ENCODE data around the gene GPS1.

GPS1 gene

DNA sequence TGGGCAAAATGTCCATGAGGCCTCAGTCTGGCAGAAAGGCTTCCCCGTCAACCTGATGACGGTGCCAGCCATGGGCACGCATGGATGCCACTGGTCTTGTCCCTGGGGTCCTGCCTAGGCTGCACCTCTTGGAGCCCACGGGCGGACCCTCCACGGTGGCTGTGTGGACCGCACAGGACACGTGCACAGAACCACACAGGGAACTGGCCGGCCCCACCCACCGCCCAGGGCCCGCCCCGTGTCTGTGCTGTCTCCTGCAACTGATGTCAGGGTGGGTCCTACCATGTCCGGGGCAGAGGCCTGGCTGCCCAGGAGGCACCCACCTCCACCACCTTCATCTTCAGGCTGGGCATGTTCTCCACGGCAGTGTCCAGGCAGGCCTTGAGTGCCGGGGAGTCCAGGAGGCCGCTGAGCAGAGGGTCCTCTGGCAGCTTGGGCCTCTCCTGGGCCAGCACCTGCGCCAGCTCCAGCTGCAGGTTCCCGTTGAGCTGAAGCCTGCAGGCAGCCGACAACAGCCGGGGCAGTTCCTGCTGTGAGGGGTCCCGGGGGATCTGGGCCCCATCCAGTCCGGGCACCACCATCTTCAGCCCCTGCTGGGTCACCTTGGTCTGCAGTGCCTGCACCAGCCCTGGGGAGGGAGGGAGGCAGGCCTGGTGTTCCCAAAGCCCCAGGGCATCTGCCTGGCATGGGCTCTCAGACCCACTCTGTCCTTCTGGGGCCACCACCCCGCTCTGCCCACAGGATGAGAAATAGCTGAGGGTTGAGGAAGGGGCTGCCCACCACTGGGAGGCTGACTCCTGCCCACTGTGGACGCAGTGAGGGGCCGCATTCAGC is 34.5 kb downstream of the GPS1 start:
- H3K79me2 ChIP-seq (ENCODE audit: control insufficient read depth, low read length): peaks cover 5% of the 10 kb centered on the region; the same call in 1 of the 2 replicates
- no peaks in the 10 kb centered on the region for H3K9me2 ChIP-seq (replicated peaks; ENCODE audit: control insufficient read depth, low read length)
- H3K36me3 ChIP-seq (ENCODE audit: control insufficient read depth, low read length): peaks cover 97% of the 10 kb centered on the region
- no peaks in the 10 kb centered on the region for H3K9me3 ChIP-seq (ENCODE audit: control insufficient read depth, insufficient read depth, low read length)
- H4K20me1 ChIP-seq (ENCODE audit: control insufficient read depth, insufficient read depth, low read depth, low read length): no peaks in the 10 kb centered on the region
- no peaks in the 10 kb centered on the region for H3K27me3 ChIP-seq (ENCODE audit: control insufficient read depth, low read length)
- TF ChIP-seq, protein P1, sequence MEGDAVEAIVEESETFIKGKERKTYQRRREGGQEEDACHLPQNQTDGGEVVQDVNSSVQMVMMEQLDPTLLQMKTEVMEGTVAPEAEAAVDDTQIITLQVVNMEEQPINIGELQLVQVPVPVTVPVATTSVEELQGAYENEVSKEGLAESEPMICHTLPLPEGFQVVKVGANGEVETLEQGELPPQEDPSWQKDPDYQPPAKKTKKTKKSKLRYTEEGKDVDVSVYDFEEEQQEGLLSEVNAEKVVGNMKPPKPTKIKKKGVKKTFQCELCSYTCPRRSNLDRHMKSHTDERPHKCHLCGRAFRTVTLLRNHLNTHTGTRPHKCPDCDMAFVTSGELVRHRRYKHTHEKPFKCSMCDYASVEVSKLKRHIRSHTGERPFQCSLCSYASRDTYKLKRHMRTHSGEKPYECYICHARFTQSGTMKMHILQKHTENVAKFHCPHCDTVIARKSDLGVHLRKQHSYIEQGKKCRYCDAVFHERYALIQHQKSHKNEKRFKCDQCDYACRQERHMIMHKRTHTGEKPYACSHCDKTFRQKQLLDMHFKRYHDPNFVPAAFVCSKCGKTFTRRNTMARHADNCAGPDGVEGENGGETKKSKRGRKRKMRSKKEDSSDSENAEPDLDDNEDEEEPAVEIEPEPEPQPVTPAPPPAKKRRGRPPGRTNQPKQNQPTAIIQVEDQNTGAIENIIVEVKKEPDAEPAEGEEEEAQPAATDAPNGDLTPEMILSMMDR (IDR thresholded peaks at IDR 0.05; ENCODE audit: low read depth, low read length, poor library complexity, severe bottlenecking): no peak
- no peak for TF ChIP-seq EZH2phosphoT487 (IDR thresholded peaks at IDR 0.05; ENCODE audit: borderline replicate concordance, low read length)
- no peaks in the 10 kb centered on the region for H3K4me1 ChIP-seq (ENCODE audit: control insufficient read depth, low read length)
- no peak overlapping the region for H3K27ac ChIP-seq (ENCODE audit: low read depth, low read length)
- H3F3A ChIP-seq (ENCODE audit: control insufficient read depth, insufficient read depth): no peaks in the 10 kb centered on the region
- H3K4me2 ChIP-seq (ENCODE audit: low read length): no peak overlapping the region
- no peak overlapping the region for H3K4me3 ChIP-seq (ENCODE audit: low read length)

DNA sequence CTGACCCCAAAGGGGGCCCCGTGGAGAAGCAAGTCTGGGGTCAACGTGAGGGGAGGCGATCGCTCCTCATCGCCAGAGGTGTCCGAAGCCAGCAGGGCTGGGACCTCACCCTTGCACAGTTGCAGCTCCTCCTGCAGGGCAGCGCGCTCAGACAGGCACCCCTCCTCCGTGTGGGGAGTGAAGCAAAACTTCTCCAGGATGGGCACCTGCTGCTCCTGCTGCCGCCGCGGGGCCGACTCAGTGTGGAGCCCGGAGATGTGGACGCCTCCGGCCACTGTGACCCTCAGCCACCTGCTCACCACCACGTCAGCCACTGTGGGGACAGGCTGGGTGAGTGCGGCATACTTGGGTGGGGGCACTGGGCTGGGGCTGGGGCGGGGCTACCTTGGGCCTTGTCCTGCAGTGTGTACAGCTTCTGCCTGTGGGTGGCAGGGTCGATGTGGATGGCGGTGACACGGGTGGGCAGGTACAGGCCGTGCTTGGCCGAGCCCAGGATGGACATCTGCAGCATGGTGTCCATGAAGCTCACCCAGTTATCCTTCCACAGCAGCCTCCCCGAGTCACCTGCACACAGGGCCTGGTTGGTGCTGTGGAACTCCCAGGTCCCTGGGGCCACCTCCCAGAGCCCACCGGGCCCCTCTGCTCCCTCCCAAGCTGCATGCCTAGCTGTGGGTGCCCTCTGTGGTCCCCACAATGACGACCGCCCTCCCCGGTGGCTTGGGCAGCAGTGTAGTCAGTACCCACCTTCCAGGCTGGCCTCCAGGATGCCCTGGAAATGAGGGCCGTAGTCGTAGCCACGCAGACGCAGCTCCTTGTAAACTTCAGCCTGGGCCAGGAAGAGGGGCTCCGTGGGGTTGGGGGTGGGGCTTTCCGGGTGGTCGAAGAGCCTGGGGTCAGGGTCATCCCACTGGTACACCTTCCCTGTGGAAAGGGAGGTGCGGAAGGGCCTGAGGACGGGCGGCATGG is 35.5 kb downstream of the GPS1 start:
- TF ChIP-seq EZH2phosphoT487 (IDR thresholded peaks at IDR 0.05; ENCODE audit: borderline replicate concordance, low read length): no peak
- TF ChIP-seq, protein P1 (IDR thresholded peaks at IDR 0.05; ENCODE audit: low read depth, low read length, poor library complexity, severe bottlenecking): no peak
- Histone ChIP-seq H3K9me2 (replicated peaks; ENCODE audit: control insufficient read depth, low read length) (no peaks in the 10 kb centered on the region), H3K9me3 (ENCODE audit: control insufficient read depth, insufficient read depth, low read length) (no peaks in the 10 kb centered on the region), H3K27me3 (ENCODE audit: control insufficient read depth, low read length) (no peaks in the 10 kb centered on the region), H3K4me2 (ENCODE audit: low read length) (no peak overlapping the region), H3K4me3 (ENCODE audit: low read length) (no peak overlapping the region), H3K4me1 (ENCODE audit: control insufficient read depth, low read length) (no peaks in the 10 kb centered on the region), H4K20me1 (ENCODE audit: control insufficient read depth, insufficient read depth, low read depth, low read length) (no peaks in the 10 kb centered on the region), H3F3A (ENCODE audit: control insufficient read depth, insufficient read depth) (no peaks in the 10 kb centered on the region), H3K36me3 (ENCODE audit: control insufficient read depth, low read length) (peaks cover 99% of the 10 kb centered on the region), H3K79me2 (ENCODE audit: control insufficient read depth, low read length) (peaks cover 5% of the 10 kb centered on the region; the same call in 1 of the 2 replicates), H3K27ac (ENCODE audit: low read depth, low read length) (no peak overlapping the region)

DNA sequence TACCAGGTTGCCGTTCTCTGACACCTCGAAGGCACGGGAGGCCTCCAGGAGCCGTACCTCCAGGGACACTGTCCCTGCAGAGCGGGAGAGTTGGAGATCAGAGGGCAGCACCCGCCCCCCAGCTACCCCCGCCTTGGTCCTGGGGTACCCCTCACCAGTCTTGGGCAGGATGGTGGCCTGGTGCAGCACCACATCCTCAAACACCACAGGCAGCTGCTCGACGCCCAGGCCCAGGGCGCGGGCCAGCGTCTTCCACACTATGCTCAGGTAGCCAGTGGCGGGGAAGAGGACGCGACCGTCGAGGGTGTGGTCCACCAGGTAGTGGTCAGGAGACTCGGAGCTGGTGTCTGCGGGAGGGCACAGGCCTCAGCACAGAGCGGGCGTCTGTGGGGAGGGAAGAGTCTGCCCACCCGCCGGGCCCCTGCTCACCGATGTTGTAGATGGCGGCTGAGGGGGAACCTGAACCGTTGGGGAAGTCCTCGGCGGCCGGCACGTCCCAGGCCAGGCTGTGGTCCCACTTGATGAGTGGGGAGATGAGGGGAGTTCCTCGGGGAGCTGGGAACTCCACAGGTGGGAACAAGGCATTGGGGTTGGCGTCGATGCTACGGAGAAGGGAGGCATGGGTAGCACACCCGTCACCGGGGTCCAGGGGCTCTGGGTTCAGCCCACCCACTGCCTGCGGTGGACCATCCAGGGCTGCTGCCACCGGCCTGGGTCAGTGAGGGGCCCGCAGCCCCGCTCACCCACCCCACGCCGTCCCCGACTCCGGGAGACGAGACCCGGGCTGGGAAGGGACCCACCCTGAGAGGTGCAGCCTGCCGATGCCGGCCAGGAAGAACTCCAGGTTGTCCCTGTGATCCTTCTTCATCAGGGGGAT is 36.5 kb downstream of the GPS1 start:
- TF ChIP-seq, protein P1 (IDR thresholded peaks at IDR 0.05; ENCODE audit: low read depth, low read length, poor library complexity, severe bottlenecking): no peak
- no peak for TF ChIP-seq EZH2phosphoT487 (IDR thresholded peaks at IDR 0.05; ENCODE audit: borderline replicate concordance, low read length)
- H3K36me3 ChIP-seq (ENCODE audit: control insufficient read depth, low read length): peaks cover 99% of the 10 kb centered on the region
- H4K20me1 ChIP-seq (ENCODE audit: control insufficient read depth, insufficient read depth, low read depth, low read length): no peaks in the 10 kb centered on the region

More for the DNA sequence above, 36.5 kb downstream of the GPS1 start:
- H3K79me2 ChIP-seq (ENCODE audit: control insufficient read depth, low read length): peaks cover 8% of the 10 kb centered on the region
- no peaks in the 10 kb centered on the region for H3K27me3 ChIP-seq (ENCODE audit: control insufficient read depth, low read length)
- no peaks in the 10 kb centered on the region for H3K4me1 ChIP-seq (ENCODE audit: control insufficient read depth, low read length)
- no peaks in the 10 kb centered on the region for H3K9me2 ChIP-seq (replicated peaks; ENCODE audit: control insufficient read depth, low read length)
- no peak overlapping the region for H3K4me2 ChIP-seq (ENCODE audit: low read length)
- H3F3A ChIP-seq (ENCODE audit: control insufficient read depth, insufficient read depth): no peaks in the 10 kb centered on the region
- H3K27ac ChIP-seq (ENCODE audit: low read depth, low read length): no peak overlapping the region
- no peak overlapping the region for H3K4me3 ChIP-seq (ENCODE audit: low read length)
- no peaks in the 10 kb centered on the region for H3K9me3 ChIP-seq (ENCODE audit: control insufficient read depth, insufficient read depth, low read length)

Data from DOHH2 (cell line).